G401 (cell line): ENCODE results near the gene SBK3. TPM values are rescaled to one million over a fixed set of nuclear protein-coding genes. Genes with fewer than 3 reads are reported as not detected.
"Not testable (repeated sequence)": the region's sequence is repeated elsewhere in the genome, so short reads cannot be mapped to it uniquely, and the experiment has no call there.

Experiments
- DNase-seq: peaks from one replicate; pipeline ENCODE4 v3.0.0-alpha.2; 2015; ENCODE audit warnings: low spot score
- in situ Hi-C: cut with HindIII; loops from 2 replicates; pipeline ENCODE4 v1.10.0; 2016; ENCODE audit warnings: low sequenced_read_pairs, mixed read lengths
- total RNA-seq: library from RNA; depleted of rRNA; stranded (reverse); fragments of >200 nt; shearing (Covaris generic); gene quantifications from 2 replicates; pipeline ENCODE4 v1.2.3, GENCODE V29; 2014

SBK3 gene
- total RNA-seq, 1 experiment from 2014 or later: 0.37 TPM

DNA sequence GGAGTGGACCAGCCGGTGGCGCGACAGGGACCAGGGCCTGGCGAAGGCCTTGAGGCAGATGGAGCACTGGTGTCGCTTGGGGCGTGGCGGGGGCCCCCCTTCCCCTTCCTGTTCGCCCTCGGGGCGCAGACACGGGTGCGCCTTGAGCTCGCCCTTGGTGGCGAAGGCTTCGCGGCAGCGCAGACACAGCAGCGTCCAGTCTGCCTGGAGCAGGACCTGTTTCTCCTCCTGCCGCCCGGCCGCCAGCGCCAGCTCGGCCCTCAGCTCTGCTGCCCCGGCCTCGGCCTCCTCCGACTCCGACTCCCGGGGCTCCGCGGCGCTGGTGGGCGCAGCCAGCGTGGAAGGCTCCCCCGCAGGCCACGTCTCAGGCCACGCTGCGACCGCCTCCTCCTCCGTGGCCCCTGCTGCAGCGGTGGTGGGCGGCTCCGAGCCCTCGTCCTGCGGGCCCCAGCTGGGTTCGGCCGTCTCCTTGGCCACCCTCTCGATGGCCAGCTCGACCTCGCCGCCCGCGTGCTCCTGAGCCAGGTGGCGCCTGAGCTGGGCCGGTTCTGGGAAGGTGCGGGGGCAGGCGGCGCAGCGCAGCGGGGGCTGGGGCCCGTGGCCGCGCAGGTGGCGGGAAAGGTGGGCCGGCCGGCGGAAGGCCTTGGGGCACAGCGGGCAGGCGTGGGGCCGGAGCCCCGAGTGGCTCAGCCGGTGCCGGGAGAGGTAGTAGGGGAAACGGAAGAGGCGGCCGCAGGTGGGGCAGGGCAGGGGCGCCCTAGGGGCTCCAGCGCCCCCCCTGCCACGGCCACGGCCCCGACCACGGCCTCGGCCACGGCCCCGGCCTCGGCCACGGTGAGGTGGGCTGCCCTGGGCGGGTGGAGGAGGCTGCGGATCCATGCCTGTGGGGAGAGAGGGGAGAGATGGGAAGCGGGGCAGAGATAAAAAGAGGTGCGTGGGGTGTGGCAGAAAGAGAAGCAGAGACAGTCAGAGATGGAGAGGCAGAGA lies 33.7 kb upstream of the SBK3 start:
- in situ Hi-C loops: no loop called here

DNA sequence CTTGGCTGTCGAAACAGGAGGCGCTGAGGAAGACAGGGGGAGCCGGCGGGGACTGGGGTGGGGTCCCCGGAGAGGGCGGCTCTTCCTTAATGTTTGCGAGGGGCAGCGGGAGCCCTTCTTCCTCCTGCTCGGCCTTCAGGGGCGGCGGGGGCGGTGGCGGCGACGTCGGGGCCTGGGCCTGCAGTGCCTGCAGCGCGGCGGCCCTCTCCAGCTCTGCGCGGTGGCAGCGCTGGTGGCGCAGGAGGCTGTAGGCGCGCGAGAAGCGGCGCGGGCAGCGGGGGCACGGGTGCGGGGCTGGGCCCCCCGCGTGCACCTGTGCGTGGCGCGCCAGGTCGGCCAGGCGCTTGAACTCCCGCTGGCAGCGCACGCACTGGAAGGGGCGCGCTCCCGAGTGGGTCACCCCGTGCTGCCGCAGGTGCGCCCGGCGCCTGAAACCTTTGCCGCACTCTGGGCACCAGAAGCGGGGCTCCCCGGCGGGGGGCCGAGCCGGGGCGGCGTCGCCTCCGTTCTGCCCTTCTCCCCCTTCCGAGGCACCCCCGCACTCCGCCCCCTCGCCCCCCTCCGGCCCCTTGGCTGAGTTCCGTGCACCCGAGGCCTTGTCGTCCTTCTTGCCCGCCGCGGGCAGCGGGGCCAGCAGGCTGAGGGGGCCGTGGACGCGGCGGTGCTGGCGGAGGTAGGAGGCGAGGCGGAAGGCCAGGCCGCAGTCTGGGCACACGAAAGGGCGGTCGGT lies 32.9 kb upstream of the SBK3 start:
- in situ Hi-C loops: no loop called here
- no peak for DNase-seq

More for the DNA sequence above, 33.7 kb upstream of the SBK3 start:
- DNase-seq: no peak

- in situ Hi-C loops: no loop called here
- no peak for DNase-seq
Measured at GRCh38 chr19:55576746-55577145, 31.4 kb upstream of the SBK3 start.

DNA sequence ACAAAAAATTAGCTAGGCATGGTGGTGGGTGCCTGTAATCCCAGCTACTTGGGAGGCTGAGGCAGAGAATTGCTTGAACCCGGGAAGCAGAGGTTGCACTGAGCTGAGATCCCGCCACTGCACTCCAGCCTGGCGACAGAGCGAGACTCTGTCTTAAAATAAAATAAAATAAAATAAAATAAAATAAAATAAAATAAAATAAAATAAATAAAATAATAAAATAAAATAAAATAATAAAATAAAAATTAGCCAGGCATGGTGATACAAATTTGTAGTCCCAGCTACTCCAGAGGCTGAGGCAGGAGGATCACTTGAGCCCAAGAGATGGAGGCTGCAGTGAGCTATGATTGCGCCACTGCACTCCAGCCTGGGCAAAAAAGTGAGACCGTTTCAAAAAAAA lies 28.6 kb upstream of the SBK3 start:
- DNase-seq, in situ Hi-C loops: not testable (repeated sequence)

- in situ Hi-C loops, DNase-seq: not testable (repeated sequence)
Measured at GRCh38 chr19:55569477-55569876, 24.1 kb upstream of the SBK3 start.

GRCh38 chr19:55567708-55568328 lies 22.5 kb upstream of the SBK3 start:
- in situ Hi-C loops: no loop called here
- DNase-seq: no peak

- DNase-seq: no peak
- in situ Hi-C loops: no loop called here
Measured at GRCh38 chr19:55566823-55567222, 21.5 kb upstream of the SBK3 start.

GRCh38 chr19:55563261-55563690 lies 17.9 kb upstream of the SBK3 start:
- peak; percentile 97 for DNase-seq
- in situ Hi-C loops: no loop called here

DNA sequence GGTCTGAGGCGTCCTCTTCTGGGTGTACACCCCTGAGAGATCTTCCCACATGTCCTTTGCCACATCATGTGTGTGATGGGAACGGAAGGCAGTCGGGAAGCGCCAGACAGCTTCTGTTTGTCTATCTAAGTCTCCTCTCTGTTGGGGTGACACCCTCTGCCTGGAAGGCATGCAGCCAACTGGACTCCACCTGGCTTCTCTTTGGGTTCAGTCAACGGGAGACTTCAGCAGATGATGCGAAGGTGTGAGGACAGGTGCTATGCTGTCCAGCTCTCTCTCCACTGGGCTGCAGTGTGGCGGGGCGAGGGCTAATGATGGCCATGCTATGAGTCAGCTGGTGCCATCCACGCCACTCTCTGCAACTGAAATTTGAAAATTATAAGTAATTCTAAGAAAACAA lies 14.3 kb upstream of the SBK3 start:
- in situ Hi-C loops: no loop called here
- peak; percentile 69 for DNase-seq

- peak; percentile 56 for DNase-seq
- in situ Hi-C loops: no loop called here
Measured at GRCh38 chr19:55554741-55555152, 9.4 kb upstream of the SBK3 start.

DNA sequence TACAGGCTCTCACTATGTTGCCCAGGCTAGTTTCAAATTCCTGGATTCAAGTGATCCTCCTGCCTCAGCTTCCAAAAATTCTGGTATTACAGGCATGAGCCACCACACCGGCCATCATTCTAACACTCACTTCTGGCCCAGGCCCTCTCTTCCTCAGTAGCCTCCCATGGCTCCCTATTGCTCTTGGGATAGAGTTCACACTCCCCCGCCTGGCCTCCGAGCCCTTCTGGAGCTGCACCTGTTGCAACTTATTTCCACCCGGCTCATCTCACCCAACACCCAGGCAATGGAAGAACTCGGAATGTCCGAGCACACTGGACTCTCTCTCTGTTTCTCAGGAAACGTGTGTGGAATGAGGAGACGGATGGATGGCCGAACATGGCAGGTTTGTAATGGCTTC lies 9.0 kb upstream of the SBK3 start:
- in situ Hi-C loops: no loop called here
- DNase-seq: peak; percentile 55

DNA sequence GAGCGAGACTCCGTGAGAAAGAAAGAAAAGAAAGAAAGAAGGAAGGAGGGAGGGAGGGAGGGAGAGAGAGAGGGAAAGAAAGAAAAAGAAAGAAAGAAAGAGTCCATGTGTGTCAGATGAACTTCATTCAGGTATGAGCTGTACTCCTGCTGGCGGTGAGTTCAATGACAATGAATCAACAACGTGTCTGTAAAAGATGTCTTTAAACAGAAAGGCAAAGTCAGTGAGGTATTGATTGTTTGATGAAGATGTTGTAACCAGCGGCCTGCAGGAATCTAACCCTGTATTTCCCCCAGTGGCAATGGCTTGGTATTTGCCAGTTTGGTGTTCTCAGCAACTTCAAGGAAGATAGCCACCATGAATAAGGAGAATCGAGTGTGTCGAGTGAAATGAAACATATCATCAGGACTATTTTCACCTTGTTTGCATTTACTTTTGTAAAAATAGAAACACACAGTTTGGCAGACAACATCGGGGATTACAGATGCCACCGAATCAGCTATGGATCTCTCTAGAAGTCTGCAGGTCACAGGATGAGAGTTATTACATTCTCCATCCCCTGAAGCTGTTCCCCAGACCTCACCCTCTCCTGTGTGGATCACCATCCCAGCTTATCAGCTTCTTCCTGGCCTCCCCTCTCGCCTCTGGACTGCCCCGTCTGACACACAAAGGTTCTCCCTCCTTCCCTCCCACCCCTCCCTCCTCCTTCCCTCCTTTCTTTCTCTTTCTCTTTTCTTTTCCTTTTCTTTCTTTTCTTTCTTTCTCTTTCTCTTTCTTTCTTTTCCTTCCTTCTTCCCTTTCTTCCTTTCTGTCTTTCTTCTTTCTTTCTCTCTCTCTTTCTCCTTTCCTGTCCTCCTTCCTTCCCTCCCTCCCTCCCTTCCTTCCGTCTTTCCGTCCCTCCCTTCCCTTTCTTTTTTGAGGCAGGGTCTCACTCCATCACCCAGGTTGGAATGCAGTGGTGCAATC lies 8.2 kb upstream of the SBK3 start:
- in situ Hi-C loops: no loop called here
- no peak for DNase-seq

DNA sequence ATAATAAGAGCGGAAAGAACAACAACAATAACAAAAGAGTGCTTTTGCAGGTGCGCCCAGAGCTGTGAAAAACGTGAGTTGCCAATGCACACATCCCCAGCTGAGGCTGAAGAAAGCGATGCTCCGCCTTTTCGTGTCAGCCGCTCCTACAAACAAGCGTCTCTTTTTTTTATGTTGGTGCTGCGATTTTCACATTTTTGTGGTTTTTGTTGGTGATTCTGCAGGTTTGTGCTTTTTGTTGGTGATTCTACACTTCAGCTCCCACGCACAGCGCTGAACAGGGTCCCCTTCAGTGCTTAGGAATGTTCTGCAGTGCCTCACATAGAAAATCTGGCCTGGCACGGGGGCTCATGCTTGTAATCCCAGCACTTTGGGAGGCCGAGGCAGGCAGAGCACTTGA lies 7.3 kb upstream of the SBK3 start:
- no peak for DNase-seq
- in situ Hi-C loops: no loop called here

- DNase-seq: no peak
- in situ Hi-C loops: no loop called here
Measured at GRCh38 chr19:55552206-55552605, 6.9 kb upstream of the SBK3 start.

DNA sequence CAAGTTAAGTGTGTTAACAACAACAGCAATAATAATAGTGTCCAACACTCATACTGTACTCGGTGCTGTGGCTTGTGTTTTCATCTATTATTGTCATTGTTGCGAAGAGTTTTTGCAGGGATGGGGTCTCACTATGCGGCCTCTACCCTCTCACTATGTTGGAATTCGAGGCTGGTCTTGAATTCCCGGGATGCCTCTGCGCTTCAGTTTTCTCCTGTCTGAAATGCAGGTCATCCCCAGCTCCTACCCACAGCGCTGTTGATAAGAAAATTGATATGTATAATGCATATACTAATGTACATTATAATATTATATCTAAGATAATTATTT lies 4.9 kb upstream of the SBK3 start:
- in situ Hi-C loops: no loop called here
- no peak for DNase-seq

- in situ Hi-C loops: no loop called here
- peak; percentile 65 for DNase-seq
Measured at GRCh38 chr19:55549500-55550320, 4.4 kb upstream of the SBK3 start.

GRCh38 chr19:55546822-55547614 lies 1.7 kb upstream of the SBK3 start:
- DNase-seq: no peak
- in situ Hi-C loops: no loop called here
